GM18505 (cell line): ENCODE measurements around the gene ZBTB44.
"Not testable (repeated sequence)": the region's sequence is repeated elsewhere in the genome, so short reads cannot be mapped to it uniquely, and the experiment has no call there.

Experiments
- ATAC-seq: cut with Tn5 transposase; IDR thresholded peaks from one replicate; pipeline ENCODE4 v1.9.1; 2021; ENCODE audit not compliant: unreplicated experiment
- POLR2A ChIP-seq: IDR thresholded peaks from 4 replicates; pipeline ENCODE4 v1.6.1; 2011; ENCODE audit warnings: borderline replicate concordance; ENCODE audit not compliant: insufficient read depth, insufficient read length; ENCODE audit errors: extremely low read depth

Gene ZBTB44

DNA sequence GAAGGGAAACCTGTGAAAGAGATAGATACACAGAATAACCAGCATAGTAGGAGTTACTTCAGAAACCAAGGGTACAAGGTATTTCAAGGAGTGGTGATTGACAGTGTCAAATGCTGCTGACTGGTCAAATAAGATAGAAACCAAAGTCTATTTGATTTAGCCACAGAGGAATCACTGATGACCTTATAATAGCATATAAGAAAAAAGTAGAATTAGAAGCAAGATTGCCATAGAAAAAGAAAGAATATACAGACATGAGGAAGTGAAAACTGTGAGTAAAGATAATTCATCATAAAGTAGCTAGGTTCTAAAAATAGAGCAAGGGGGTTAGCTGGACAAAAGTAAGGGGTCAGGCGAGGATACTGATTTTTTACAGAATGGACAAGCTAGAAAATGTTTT, 14.2 kb downstream of the ZBTB44 start:
- ATAC-seq = no peak
- TF ChIP-seq POLR2A = no peak

DNA sequence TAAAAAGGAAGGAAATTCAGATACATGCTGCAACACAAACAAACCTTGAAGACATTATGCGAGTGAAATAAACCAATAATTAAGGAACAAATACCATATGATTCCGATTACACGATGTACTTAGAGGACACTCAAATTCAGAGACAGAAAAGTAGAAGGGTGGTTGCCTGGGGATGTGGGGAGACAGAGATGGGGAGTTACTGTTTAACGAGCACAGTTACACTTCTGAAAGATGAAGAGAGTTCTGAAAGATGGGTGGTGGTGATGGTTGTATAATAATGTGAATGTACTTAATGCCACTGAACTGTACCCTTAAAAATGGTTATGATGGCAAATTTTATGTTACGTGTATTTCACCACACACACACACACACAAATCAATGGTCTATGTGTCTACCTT, 14.7 kb downstream of the ZBTB44 start:
- TF ChIP-seq POLR2A = no peak
- ATAC-seq = no peak

DNA sequence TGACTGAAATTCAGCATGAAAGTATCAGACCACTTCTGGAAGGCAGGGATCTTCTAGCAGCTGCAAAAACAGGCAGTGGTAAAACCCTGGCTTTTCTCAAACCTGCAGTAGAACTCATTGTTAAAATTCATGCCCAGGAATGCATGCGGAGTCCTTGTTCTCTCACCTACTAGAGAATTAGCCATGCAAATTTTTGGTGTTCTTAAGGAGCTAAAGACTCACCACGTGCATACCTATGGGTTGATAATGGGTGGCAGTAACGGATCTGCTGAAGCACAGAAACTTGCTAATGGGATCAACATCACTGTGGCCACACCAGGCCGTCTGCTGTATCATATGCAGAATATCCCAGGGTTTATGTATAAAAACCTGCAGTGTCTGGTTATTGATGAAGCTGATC, 19.1 kb downstream of the ZBTB44 start:
- no peak for ATAC-seq

GRCh38 chr11:130282111-130282510, 32.6 kb downstream of the ZBTB44 start:
- no peak for ATAC-seq
- no peak for TF ChIP-seq POLR2A

More for the DNA sequence above, 19.1 kb downstream of the ZBTB44 start:
- TF ChIP-seq POLR2A = no peak

GRCh38 chr11:130281341-130281740, 33.4 kb downstream of the ZBTB44 start:
- not testable (repeated sequence) for ATAC-seq

DNA sequence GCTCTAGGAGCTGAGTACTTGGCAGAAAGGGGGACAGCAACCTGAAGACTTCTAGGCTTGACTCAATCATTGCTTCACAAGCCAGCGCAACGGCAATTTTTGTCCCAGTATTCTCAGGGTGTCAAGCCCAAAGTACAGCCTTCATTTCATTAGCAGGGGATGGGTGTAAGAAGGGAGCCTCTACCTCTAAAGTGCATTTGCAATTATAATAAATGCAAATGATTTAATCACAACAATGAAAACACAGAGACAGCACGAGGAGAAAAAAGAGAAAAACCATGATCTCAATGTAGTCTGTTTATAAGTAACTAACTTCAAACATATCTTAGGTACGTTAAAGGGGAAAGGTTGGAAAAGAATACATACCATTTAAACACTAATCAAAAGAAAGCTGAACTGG, 34.7 kb downstream of the ZBTB44 start:
- no peak for ATAC-seq

DNA sequence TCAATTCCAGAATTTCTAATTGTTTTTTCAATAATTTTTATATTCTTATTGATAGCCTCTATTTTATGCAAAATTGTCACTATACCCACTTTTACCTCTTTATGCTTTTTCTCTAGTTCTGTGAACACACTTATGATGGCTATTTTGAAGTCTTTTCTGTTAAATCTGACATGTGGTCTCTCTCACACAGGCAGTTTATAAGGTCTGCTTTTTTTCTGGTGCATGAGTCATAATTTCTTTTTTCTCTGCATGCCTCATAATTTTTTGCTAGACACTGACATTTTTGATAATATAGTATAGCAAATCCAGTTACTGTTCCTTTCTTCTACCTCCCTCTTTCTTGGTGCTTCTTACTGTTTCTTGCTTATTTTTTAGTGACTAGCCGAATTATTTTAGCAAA, 36.0 kb downstream of the ZBTB44 start:
- TF ChIP-seq POLR2A = no peak
- no peak for ATAC-seq

More for the DNA sequence above, 34.7 kb downstream of the ZBTB44 start:
- no peak for TF ChIP-seq POLR2A

GRCh38 chr11:130278151-130278550, 36.6 kb downstream of the ZBTB44 start:
- TF ChIP-seq POLR2A = no peak
- ATAC-seq = peak; percentile 70

- ATAC-seq = no peak
Observed at GRCh38 chr11:130272336-130272735, 42.4 kb downstream of the ZBTB44 start.

GRCh38 chr11:130269326-130269943, 45.3 kb downstream of the ZBTB44 start:
- no peak for TF ChIP-seq POLR2A
- ATAC-seq = peak; percentile 92

More at GRCh38 chr11:130272336-130272735, 42.4 kb downstream of the ZBTB44 start:
- no peak for TF ChIP-seq POLR2A

DNA sequence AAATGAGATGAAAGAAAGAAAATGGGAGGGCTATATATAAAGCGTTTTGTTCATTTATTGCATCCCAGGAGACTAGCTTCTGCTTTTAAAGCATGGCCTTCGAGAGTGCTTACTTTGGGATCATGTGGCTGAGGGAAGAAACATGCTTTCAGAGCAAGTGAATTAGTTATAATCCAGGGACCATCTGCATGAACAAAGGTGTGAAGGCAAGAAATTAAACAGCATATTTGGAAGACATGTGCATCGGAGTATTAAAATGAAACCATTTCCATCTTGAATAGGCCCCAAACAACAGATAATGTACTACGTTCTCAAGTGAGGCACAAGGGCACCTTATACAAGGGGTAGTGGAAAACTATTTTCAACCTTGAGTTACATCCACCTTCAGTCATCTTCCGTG, 51.4 kb downstream of the ZBTB44 start:
- no peak for ATAC-seq
- TF ChIP-seq POLR2A = no peak

- TF ChIP-seq POLR2A = no peak
- ATAC-seq = no peak
Observed at GRCh38 chr11:130262424-130262823, 52.3 kb downstream of the ZBTB44 start.

DNA sequence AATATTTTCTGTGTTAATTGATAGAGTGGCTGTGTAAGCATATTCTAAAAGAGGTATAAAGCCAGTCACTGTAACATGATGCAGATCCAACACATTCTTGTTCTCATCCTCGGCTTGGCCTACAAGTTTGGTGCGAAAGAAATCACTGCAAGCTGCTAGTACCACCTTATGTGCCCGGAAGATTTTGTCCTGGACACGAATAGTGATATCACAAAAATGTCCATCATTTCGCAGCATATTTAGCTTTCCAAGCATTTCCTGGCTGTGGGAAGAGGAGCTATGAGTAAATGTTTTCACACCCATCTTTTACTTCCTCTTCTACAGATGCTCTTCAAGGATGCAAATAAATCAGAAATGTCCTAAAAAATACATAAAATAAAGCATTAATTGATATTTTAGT, 53.1 kb downstream of the ZBTB44 start:
- ATAC-seq = no peak
- no peak for TF ChIP-seq POLR2A

- no peak for ATAC-seq
- no peak for TF ChIP-seq POLR2A
Observed at GRCh38 chr11:130260742-130261141, 54.0 kb downstream of the ZBTB44 start.

- TF ChIP-seq POLR2A = no peak
- ATAC-seq = no peak
Observed at GRCh38 chr11:130260080-130260627, 54.6 kb downstream of the ZBTB44 start.

DNA sequence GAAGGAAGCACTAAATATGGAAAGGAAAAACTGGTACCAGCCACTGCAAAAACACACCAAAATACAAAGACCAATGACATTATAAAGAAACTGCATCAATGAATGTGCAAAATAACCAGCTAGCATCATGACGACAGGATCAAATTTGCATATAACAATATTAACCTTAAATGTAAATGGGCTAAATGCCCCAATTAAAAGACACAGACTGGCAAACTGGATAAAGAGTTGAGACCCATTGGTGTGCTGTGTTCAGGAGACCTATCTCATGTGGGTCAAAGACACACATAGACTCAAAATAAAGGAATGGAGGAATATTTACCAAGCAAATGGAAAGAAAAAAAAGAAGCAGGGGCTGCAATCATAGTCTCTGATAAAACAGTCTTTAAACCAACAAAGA, 63.0 kb downstream of the ZBTB44 start:
- not testable (repeated sequence) for ATAC-seq

DNA sequence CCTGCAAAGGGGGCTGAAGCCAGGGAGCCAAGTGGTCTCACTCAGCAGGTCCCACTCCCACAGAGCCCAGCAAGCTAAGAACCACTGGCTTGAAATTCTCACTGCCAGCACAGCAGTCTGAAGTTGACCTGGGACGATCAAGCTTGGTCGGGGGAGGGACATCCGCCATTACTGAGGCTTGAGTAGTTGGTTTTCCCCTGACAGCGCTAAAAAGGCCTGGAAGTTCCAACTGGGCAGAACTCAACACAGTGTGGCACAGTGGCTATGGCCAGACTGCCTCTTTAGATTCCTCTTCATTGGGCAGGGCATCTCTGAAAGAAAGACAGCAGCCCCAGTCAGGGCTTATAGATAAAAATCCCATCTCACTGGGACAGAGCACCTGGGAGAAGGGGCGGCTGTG, 64.8 kb downstream of the ZBTB44 start:
- ATAC-seq = not testable (repeated sequence)
